Liver (tissue), 9 donors: ENCODE measurements around the gene VPS37B. TPM values are rescaled to one million over a fixed set of nuclear protein-coding genes. Genes with fewer than 3 reads are reported as not detected.

Experiments
- DNase-seq: peaks from one replicate; pipeline ENCODE4 v3.0.0-alpha.2; 2017; ENCODE audit warnings: low spot score
- H3K27ac ChIP-seq, 2 donors: one replicate each; pipeline ENCODE4 v1.7.0; 2013; ENCODE audit warnings: inconsistent platforms in 2 of 2, low read length in 2 of 2, control low read depth in 1 of 2, low read depth in 1 of 2, mild to moderate bottlenecking in 1 of 2
- H3K27me3 ChIP-seq, 4 donors: one replicate each; pipeline versions ENCODE4 v1.6.1 to v1.7.0; 2013; ENCODE audit warnings: low read length in 3 of 4, inconsistent platforms in 1 of 4, mild to moderate bottlenecking in 1 of 4, moderate library complexity in 1 of 4; ENCODE audit not compliant: control insufficient read depth in 4 of 4, insufficient read depth in 4 of 4
- H3K36me3 ChIP-seq, 4 donors: one replicate each; pipeline versions ENCODE4 v1.6.1 to v1.7.0; 2013; ENCODE audit warnings: low read length in 3 of 4, mild to moderate bottlenecking in 3 of 4, low read depth in 1 of 4, moderate library complexity in 1 of 4; ENCODE audit not compliant: control insufficient read depth in 4 of 4, insufficient read depth in 3 of 4
- H3K4me1 ChIP-seq, 4 donors: one replicate each; pipeline versions ENCODE4 v1.6.1 to v1.7.0; 2013; ENCODE audit warnings: low read length in 3 of 4, mild to moderate bottlenecking in 3 of 4, moderate library complexity in 1 of 4; ENCODE audit not compliant: control insufficient read depth in 4 of 4, insufficient read depth in 4 of 4
- H3K4me3 ChIP-seq, 3 donors: one replicate each; pipeline versions ENCODE4 v1.6.1 to v1.7.0; 2013; ENCODE audit warnings: low read length in 3 of 3, control low read depth in 1 of 3, low read depth in 1 of 3, mild to moderate bottlenecking in 1 of 3
- H3K9ac ChIP-seq, 2 donors: one replicate each; pipeline ENCODE4 v1.7.0; 2013; ENCODE audit warnings: low read length in 2 of 2, mild to moderate bottlenecking in 2 of 2, moderate library complexity in 2 of 2, control low read depth in 1 of 2, low read depth in 1 of 2
- H3K9me3 ChIP-seq, 4 donors: one replicate each; pipeline versions ENCODE4 v1.6.1 to v1.7.0; 2013; ENCODE audit warnings: low read length in 3 of 4; ENCODE audit not compliant: control insufficient read depth in 4 of 4
- EGR1 ChIP-seq, 2 donors: IDR thresholded peaks; 2 replicates each; pipeline ENCODE4 v1.6.1; 2016 to 2018; ENCODE audit warnings: antibody characterized with exemption in 2 of 2, low read depth in 2 of 2
- FOXA1 ChIP-seq: IDR thresholded peaks from 2 replicates; pipeline ENCODE4 v1.6.1; 2016; ENCODE audit warnings: antibody characterized with exemption
- FOXA2 ChIP-seq: IDR thresholded peaks from 2 replicates; pipeline ENCODE4 v1.6.1; 2016; ENCODE audit warnings: antibody characterized with exemption
- GABPA ChIP-seq, 2 donors: IDR thresholded peaks in 1 of 2; conservative IDR thresholded peaks in 1 of 2; 2 replicates each; pipeline ENCODE4 v1.6.1; 2016; ENCODE audit warnings: antibody characterized with exemption in 2 of 2, mild to moderate bottlenecking in 1 of 2, moderate library complexity in 1 of 2
- HNF4A ChIP-seq, 2 donors: conservative IDR thresholded peaks; 2 replicates each; pipeline ENCODE4 v1.6.1; 2016; ENCODE audit warnings: antibody characterized with exemption in 2 of 2, mild to moderate bottlenecking in 2 of 2
- HNF4G ChIP-seq: IDR thresholded peaks from 2 replicates; pipeline ENCODE4 v1.6.1; 2016; ENCODE audit warnings: antibody characterized with exemption
- JUND ChIP-seq, 2 donors: IDR thresholded peaks; 2 replicates each; pipeline ENCODE4 v1.6.1; 2016; ENCODE audit warnings: antibody characterized with exemption in 2 of 2
- NR2F2 ChIP-seq: IDR thresholded peaks from 2 replicates; pipeline ENCODE4 v1.6.1; 2016; ENCODE audit warnings: antibody characterized with exemption
- RAD21 ChIP-seq, 2 donors: IDR thresholded peaks; 2 replicates each; pipeline ENCODE4 v1.6.1; 2016; ENCODE audit warnings: antibody characterized with exemption in 2 of 2, mild to moderate bottlenecking in 2 of 2
- RXRA ChIP-seq, 2 donors: IDR thresholded peaks; 2 replicates each; pipeline ENCODE4 v1.6.1; 2017 to 2018; ENCODE audit warnings: antibody characterized with exemption in 2 of 2, mild to moderate bottlenecking in 1 of 2
- SP1 ChIP-seq: IDR thresholded peaks from 2 replicates; pipeline ENCODE4 v1.6.1; 2018; ENCODE audit warnings: antibody characterized with exemption, mild to moderate bottlenecking
- TAF1 ChIP-seq: conservative IDR thresholded peaks from 2 replicates; pipeline ENCODE4 v1.6.1; 2016; ENCODE audit warnings: antibody characterized with exemption, mild to moderate bottlenecking
- YY1 ChIP-seq: IDR thresholded peaks from 2 replicates; pipeline ENCODE4 v1.6.1; 2016; ENCODE audit warnings: antibody characterized with exemption, mild to moderate bottlenecking
- WGBS: extraction: QIAGEN DNeasy Blood & Tissue Kit; methylation state at CpG from one replicate; pipeline ENCODE4 v1.1.7; 2013; 5-methylcytosine and 5-hydroxymethylcytosine counted together
- polyA plus RNA-seq, 2 donors: library from polyadenylated mRNA; stranded (reverse) in 1 of 2; unstranded in 1 of 2; fragments of 200-250 nt in 1 of 2; fragments of >200 nt in 1 of 2; fragmentation: Nextera tagmentation in 1 of 2; extraction: Ambion mirVana in 1 of 2; gene quantifications; one replicate each; pipeline versions ENCODE4 v1.2.1 to v1.2.3, GENCODE V29; 2013 to 2015
- total RNA-seq, 2 donors: library from RNA; depleted of rRNA; stranded (reverse); fragments of >200 nt; gene quantifications; one replicate each; pipeline ENCODE4 v1.2.3, GENCODE V29; 2014
- TF ChIP-seq, protein P1 (sequence below): IDR thresholded peaks from 2 replicates; pipeline ENCODE4 v1.6.1; 2016; ENCODE audit warnings: antibody characterized with exemption
- TF ChIP-seq, protein P2 (sequence below): IDR thresholded peaks from 2 replicates; pipeline ENCODE4 v1.6.1; 2016; ENCODE audit warnings: antibody characterized with exemption
- TF ChIP-seq, protein P3 (sequence below): IDR thresholded peaks from 2 replicates; pipeline ENCODE4 v1.6.1; 2016; ENCODE audit warnings: antibody characterized with exemption
- TF ChIP-seq, protein P4 (sequence below): fragments of 150-350 bp; IDR thresholded peaks from 2 replicates; pipeline ENCODE4 v1.5.1; 2017; ENCODE audit warnings: improper control_type of control experiment, low read depth, low read length; ENCODE audit not compliant: missing input control
- TF ChIP-seq, protein P5 (sequence below): IDR thresholded peaks from 2 replicates; pipeline ENCODE4 v1.6.1; 2016; ENCODE audit warnings: antibody characterized with exemption, mild to moderate bottlenecking
- donor health status: healthy.
- donor health status: healthy.
- donor health status: healthy.
- donor health status: healthy.
- donor health status: healthy.

The VPS37B gene
- total and polyA plus RNA-seq, 4 donors = 2.3 to 6.8 (median 3.8) TPM

DNA sequence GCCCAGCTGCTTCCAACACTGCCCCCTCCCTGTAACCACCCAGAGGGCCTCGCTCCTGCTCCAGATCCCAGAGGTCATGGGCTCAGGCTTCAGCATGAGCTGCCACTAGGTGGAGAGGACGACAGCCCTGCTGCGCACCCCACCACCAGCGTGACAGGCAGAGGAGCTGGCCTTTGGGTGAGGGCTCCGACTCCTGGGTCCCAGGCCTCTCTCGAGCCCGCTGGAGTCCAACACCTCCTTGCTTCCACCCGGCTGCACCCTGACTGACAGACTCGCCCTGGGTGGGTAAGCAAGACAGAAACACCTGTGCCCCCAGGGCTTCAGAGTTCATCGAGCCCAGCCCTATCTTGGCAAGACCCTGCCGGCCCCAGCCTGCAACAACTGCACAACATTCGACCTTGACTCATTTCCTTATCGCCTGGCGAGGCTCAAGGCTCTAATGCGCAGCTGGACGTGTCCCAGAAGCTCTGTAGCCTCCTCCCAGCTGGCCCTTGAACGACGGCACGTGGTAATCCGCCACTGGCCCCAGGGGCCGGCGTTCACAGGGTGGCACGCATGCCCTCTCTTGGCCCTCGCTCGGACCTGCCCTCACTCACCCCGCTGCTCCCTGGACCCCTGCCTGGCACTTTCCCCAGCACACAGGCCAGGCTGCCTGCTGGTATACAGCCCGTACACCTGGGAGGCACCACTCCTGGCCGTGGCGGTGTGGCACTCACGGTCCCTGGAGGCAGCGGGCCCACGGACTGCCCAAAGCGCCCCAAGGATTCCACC is 28.0 kb downstream of the VPS37B start:
- Histone ChIP-seq H3K27me3 (no peaks in the 10 kb centered on the region), H3K27ac (peak overlapping the region; percentile 78 to 89), H3K4me3 (no peak overlapping the region), H3K9me3 (no peaks in the 10 kb centered on the region), H3K9ac (peak overlapping the region; percentile 31 to 66), H3K4me1 (peaks cover 24 to 94% (median 81%) of the 10 kb centered on the region in 4 donors), H3K36me3 (peaks cover 0 to 15% (median 4%) of the 10 kb centered on the region in 4 donors)
- TF ChIP-seq, protein P1, sequence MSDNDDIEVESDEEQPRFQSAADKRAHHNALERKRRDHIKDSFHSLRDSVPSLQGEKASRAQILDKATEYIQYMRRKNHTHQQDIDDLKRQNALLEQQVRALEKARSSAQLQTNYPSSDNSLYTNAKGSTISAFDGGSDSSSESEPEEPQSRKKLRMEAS = peak; percentile 84
- TF ChIP-seq GABPA (IDR thresholded peaks at IDR 0.05 in 1 of 2, conservative IDR thresholded peaks at IDR 0.05 in 1 of 2) = no peak
- no peak for TF ChIP-seq EGR1 (IDR thresholded peaks at IDR 0.05; ENCODE audit: low read depth in 2 of 2)
- TF ChIP-seq, protein P2, sequence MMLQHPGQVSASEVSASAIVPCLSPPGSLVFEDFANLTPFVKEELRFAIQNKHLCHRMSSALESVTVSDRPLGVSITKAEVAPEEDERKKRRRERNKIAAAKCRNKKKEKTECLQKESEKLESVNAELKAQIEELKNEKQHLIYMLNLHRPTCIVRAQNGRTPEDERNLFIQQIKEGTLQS = no peak
- peak; percentile 98 for TF ChIP-seq RXRA (IDR thresholded peaks at IDR 0.05)
- TF ChIP-seq FOXA2 = peak; percentile 44
- TF ChIP-seq, protein P3, sequence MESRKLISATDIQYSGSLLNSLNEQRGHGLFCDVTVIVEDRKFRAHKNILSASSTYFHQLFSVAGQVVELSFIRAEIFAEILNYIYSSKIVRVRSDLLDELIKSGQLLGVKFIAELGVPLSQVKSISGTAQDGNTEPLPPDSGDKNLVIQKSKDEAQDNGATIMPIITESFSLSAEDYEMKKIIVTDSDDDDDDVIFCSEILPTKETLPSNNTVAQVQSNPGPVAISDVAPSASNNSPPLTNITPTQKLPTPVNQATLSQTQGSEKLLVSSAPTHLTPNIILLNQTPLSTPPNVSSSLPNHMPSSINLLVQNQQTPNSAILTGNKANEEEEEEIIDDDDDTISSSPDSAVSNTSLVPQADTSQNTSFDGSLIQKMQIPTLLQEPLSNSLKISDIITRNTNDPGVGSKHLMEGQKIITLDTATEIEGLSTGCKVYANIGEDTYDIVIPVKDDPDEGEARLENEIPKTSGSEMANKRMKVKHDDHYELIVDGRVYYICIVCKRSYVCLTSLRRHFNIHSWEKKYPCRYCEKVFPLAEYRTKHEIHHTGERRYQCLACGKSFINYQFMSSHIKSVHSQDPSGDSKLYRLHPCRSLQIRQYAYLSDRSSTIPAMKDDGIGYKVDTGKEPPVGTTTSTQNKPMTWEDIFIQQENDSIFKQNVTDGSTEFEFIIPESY = peak; percentile 49
- peak; percentile 68 for TF ChIP-seq HNF4G
- TF ChIP-seq JUND (IDR thresholded peaks at IDR 0.05) = peak in 1 of 2 donors; percentile 46
- TF ChIP-seq, protein P4, sequence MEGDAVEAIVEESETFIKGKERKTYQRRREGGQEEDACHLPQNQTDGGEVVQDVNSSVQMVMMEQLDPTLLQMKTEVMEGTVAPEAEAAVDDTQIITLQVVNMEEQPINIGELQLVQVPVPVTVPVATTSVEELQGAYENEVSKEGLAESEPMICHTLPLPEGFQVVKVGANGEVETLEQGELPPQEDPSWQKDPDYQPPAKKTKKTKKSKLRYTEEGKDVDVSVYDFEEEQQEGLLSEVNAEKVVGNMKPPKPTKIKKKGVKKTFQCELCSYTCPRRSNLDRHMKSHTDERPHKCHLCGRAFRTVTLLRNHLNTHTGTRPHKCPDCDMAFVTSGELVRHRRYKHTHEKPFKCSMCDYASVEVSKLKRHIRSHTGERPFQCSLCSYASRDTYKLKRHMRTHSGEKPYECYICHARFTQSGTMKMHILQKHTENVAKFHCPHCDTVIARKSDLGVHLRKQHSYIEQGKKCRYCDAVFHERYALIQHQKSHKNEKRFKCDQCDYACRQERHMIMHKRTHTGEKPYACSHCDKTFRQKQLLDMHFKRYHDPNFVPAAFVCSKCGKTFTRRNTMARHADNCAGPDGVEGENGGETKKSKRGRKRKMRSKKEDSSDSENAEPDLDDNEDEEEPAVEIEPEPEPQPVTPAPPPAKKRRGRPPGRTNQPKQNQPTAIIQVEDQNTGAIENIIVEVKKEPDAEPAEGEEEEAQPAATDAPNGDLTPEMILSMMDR = peak; percentile 45
- TF ChIP-seq NR2F2 = peak; percentile 50
- peak; percentile 95 for TF ChIP-seq SP1
- TF ChIP-seq HNF4A (conservative IDR thresholded peaks at IDR 0.05) = peak; percentile 89 to 92
- no peak for TF ChIP-seq TAF1
- TF ChIP-seq, protein P5, sequence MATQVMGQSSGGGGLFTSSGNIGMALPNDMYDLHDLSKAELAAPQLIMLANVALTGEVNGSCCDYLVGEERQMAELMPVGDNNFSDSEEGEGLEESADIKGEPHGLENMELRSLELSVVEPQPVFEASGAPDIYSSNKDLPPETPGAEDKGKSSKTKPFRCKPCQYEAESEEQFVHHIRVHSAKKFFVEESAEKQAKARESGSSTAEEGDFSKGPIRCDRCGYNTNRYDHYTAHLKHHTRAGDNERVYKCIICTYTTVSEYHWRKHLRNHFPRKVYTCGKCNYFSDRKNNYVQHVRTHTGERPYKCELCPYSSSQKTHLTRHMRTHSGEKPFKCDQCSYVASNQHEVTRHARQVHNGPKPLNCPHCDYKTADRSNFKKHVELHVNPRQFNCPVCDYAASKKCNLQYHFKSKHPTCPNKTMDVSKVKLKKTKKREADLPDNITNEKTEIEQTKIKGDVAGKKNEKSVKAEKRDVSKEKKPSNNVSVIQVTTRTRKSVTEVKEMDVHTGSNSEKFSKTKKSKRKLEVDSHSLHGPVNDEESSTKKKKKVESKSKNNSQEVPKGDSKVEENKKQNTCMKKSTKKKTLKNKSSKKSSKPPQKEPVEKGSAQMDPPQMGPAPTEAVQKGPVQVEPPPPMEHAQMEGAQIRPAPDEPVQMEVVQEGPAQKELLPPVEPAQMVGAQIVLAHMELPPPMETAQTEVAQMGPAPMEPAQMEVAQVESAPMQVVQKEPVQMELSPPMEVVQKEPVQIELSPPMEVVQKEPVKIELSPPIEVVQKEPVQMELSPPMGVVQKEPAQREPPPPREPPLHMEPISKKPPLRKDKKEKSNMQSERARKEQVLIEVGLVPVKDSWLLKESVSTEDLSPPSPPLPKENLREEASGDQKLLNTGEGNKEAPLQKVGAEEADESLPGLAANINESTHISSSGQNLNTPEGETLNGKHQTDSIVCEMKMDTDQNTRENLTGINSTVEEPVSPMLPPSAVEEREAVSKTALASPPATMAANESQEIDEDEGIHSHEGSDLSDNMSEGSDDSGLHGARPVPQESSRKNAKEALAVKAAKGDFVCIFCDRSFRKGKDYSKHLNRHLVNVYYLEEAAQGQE = no peak
- TF ChIP-seq YY1 = no peak
- TF ChIP-seq FOXA1 = no peak
- peak; percentile 43 to 60 for TF ChIP-seq RAD21 (IDR thresholded peaks at IDR 0.05)
- no peak for DNase-seq
- 27% methylated on average over 33 of the region's 33 CpGs for WGBS
